NCI-H187 (cell line): ENCODE measurements around the gene VPS16.
"Not testable (repeated sequence)": the region's sequence is repeated elsewhere in the genome, so short reads cannot be mapped to it uniquely, and the experiment has no call there.

ENCODE experiments used
- DNase-seq, 2 experiments: peaks; one replicate each; lab custom pipeline; 2025; lab: John Stamatoyannopoulos, UW

Gene VPS16

DNA sequence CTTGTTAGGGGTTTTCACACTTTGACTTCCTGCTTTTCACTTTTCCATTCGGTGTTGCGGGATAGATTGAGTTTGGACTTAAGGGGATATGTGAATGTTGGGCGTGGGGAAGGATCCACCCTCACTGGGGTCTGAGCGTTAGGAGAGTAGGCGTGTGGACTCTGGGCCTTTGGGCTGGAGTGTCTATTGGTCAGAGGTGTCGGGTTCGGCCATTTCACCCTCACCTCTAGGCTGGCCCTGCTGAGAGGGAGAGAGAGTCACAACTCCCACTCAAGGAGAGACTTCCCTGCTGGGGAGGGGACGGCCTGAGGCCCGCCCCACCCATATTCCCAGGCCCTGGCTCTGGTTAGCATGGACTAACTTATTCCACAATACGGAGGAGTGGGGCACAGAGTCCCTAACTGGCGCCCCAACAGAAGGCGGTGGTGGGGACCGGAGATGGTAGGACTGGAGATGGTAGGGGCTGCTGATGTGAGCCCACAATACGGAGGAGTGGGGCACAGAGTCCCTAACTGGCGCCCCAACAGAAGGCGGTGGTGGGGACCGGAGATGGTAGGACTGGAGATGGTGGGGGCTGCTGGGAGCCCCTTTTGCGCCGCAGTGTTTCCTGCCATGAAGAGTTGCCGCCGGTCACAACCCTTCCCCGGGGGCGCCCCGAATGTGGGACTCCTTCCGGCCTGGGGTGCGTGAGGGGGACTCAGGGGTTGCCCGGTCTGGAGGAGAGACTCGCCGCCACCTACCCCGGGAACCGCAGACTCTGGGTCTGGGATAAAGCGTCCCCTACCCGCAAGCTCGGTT lies 31.3 kb downstream of the VPS16 start:
- no peak for DNase-seq

DNA sequence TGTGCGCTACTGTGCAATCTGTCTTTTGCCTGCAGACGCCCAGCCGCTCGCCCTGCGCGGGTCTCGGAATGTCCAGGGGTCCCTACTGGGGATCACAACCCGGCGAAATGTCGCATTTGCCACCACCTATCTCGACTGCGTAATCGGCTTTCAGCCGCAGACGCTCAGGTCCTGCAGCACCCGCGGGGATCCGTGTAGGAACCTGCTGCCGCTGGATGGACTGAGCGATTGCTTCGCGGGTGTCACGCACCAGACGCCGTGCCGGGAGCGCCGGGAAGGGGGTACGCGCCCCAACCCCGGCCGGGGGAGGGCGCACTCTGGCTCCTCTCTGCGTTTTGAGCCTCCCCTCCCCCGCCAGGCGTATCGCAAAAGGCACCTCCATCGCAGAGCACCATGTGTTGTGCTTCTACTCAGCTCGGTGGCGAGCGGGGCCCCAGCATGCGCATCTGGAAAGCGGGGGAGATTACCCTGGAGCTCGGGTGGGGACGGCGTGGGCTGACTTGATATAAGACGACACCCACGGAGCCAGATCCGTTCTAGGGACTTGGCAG lies 32.0 kb downstream of the VPS16 start:
- DNase-seq, result no peak

DNA sequence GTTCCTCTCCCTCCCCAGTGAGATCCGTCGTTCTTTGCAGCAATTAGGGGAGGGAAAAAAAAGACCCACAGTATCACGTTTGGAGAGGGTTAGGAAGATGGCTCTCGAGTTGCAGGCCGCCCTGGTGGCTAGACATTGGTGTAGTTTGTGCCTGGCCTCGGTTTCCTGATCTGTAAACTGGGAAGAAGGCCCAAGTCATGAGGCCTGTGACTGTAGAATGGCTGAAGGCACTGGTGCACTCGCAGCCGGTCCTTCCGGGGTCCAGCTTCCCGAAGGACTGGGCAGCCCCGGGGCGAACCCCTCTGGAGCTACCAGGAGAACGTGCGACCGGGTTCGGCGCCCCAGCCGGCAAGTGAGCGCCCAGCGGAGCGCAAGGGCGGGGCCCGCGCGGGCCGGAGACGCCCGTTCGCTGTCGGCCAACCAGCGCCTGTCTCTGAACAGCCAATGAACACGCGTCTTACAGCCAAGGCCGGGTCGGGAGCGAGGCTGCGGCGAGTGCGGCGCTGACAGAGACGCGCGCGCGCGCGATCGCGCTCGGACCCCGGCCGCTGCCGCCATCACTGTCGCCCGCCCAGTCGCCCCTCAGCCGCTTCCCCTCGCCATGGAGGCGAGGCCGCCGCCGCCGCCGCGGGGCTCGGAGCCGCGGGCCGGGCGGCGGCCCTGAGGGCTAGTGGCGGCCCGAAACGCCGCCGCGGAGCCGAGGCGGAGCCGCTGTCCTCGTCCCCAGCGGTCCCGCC lies 32.6 kb downstream of the VPS16 start, which contains the start of gene PTPRA:
PTPRA (plus strand) TSS at position 472 of the 737 bp plus-strand sequence. CDS start 90,797 bp downstream, outside the sequence.
- DNase-seq, result peak; percentile 82 to 87

DNA sequence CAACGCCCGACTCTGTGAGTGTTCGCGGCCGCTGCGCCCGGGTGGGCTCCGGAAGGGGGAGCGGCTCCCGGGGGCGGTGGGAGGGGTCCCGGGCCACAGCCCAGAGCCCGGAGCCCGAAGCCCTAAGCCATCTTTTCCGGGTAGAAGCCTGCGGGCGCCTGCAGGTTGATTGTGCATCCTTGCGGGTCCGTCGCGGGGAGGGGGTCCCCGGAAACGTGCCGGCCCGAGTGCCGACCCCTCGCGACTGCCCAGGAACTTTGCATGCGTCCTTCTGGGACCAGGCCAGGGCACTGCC lies 33.1 kb downstream of the VPS16 start:
- DNase-seq, result no peak

DNA sequence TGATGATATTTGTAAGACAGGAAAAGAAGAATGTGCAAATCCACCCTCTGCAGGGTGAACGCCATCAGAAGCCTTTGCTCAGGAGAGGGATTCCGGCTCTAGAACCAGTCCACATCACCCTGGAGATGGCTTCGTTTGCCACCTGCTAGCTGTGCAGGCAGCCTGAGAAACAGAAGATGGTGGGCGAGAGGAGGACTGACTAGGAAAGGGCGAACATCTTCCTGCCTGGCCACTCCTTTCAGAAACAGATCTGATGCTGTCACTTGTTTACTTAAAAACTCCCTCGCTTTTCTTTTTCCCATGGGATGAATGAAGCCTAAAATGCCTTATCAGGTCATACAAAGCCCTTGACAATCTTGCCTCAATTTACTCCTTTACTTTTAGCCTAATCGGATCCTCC lies 33.9 kb downstream of the VPS16 start:
- no peak for DNase-seq

DNA sequence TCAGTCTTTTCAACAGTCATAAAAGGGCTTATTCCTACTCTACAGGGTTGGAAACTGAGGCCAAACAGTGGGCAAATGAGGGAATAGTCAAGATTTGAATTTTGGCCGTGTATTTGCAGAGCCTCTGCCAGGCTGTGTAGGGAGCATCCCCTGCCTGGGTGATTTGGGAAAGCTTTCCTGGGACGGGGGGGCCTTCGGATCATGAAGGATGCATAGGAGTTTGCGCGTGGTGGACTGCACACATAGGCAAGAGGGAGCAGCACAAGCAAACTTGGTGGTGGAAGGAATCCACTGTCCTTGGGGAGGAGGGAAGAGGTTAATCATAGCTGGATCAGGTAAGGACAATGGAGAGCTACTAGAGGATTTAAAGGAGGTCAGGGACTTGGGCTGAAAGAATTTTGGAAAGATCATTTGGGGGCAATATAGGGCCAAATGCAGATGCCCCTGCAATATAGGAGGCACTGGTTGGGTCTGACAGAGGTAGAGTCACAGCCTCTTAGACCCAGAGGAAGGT lies 35.2 kb downstream of the VPS16 start:
- no peak for DNase-seq

DNA sequence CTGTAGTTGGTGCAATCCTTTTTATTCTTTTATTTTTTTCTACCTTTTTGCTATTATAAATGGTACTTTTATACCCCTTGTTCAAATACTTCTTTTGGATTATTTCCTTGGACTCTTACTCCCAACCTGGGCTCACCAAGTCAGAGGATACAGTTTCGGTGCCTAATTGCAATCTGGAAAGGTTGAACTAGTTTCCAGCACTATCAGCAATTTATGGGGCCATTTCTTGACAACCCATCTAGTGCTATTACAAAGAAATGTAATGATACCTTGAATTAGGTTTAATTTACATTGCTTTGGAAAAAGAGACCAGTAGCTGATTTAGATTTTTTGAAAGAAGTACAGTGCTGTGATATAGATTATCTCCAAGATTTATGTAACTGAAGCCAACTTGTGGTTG lies 38.0 kb downstream of the VPS16 start:
- DNase-seq, result no peak

DNA sequence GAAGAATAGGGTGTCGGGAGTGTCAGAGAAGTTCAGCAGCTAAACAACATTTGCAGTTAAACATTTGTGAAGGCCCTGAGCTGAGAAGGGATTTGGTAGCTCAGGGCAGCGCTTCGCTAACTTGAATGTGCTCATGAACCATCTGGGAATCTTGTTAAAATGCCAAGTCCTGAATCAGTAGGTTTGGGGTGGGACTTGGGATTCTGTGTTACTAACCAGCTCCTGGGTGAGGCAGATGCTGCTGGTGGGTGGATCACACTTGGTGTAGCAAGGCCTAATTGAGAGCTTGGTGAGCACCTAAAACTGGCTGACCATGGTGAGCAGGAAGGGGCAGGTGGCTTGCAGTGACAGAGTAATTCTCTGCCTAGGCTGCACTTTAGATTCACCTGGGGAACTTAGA lies 38.6 kb downstream of the VPS16 start:
- DNase-seq, result no peak

DNA sequence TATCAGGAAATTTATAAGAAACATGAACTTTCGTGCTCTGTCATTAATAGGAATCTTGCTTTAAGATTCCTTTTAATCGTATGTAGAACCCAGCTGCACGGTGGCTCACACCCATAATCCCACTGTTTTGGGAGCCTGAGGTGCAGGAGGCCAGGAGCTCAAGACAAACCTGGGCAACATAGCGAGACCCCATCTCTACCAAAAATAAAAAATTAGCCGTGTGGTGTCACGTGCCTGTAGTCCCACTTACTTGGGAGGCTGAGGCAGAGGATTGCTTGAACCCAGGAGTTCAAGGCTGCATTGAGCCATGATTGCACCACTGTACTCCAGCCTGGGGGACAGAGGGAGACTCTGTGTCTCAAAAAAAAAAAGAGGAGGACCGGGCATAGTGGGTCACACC lies 40.1 kb downstream of the VPS16 start:
- DNase-seq, result no peak

DNA sequence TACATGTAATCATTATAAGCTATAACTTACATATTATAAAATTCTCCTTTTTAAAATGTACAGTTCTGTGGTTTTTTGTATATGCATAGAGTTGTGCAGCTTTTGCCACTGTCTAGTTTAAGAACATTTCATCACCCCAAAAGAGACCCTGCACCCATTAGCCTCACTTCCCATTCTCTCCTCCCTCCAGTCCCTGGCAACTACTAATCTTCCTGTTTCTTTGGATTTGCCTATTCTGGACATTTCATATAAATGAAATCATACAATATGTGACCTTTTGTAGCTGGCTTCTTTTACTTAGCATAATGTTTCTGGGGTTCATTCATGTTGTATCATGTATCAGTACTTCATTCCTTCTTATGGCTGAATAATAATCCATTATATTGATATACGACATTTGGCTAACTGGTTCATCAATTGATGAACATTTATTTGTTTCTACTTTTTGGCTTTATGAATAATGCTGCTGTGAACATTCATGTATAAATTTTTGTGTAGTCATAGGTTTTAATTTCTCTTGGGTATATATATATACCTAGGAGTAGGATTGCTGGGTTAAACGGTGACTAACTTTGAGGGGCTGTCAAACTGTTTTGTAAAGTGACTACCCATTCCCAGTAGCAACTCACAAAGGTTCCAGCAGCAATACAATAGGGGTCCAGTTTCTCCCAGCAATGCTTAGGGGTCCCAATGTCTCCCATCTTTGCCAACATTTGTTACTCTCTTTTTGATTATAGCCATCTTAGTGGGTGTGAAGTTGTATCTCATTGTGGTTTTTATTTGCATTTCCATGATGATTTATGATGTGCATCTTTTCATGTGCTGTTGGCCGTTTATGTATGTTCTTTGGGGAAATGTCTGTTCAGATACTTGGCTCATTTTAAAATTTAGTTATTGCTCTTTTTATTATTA lies 43.4 kb downstream of the VPS16 start:
- DNase-seq, result no peak

DNA sequence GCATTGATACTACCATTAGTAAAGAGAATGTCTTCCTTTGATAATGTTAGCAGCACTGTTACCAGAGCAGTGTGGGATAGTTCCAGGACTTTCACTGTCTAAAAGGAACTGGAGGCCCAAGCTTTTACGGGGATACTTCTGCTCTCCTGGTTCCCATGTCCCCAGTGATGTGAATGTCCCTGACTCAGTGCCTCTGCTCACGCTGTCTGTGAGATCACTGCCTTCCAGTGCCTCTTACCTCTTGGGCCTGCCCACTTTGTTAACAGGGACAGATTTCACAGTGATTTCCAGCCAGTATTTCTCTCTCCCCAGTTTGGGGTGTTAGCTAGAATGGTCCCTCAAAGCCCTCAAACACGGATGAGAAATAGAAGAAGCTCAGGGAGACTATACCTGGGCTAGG lies 47.2 kb downstream of the VPS16 start:
- no peak for DNase-seq

DNA sequence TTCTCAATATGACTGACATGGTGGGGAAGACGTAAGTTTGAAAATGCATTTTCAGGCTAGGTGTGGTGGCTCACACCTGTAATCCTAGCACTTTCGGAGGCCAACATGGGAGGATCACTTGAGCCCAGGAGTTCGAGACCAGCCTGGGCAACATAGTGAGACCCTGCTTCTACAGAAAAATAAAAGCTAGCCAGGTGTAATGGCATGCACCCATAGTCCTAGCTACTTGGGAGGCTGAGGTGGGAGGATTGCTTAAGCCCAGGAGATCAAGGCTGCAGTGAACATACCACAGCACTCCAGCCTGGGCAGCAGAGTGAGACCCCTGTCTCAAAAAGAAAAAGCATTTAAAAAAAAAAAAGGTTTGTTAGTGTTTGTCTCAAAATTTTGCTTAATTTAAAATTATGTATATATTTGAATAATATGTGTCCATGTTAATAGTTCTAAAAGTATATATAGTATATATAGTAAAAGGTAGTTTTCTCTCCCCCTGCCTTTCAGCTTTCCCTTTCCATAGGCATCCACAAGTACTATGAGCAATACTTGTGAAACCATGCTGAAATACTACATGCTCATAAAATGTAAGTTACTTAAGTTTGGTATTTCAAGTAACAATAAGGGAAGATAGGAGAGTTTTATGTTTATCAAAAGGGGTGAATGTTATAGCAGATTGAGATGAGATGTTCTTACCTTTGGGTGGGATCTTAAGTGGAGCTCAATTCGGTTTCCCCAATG lies 47.8 kb downstream of the VPS16 start:
- no peak for DNase-seq

DNA sequence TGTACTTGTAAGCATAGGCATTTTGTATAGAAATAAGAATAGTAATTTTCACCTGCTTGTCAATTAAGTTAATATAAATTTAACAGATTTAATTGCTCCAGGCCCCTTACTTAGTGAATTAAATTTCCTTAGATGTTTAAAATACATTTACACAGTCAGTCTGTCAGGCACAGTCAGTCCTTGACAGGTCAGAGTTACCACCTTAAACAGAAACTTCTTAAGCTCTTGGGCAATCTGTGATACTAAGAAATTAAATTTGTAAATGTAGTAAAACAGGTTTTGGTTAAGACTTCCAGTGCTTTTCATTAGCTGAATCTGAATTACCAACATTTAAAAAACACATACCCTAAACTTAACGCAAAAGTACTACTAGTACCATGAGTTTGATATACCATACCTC lies 48.7 kb downstream of the VPS16 start:
- no peak for DNase-seq

DNA sequence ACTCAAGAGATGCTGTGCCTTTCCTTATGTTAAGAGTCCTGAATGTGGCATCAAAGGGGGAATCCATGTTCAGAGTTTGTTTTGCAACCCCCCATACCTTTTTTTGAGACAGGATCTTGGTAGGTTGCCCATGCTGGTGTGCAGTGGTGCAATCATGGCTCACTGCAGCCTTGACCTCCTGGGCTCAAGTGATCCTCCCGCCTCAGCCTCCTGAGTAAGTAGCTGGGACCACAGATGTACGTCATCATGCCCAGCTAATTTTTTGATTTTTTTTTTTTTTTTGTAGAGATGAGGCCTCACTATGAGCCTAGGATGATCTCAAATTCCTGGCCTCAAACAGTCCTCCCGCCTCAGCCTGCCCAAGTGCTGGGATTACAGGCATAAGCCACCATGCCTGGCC lies 49.3 kb downstream of the VPS16 start:
- DNase-seq, result no peak

DNA sequence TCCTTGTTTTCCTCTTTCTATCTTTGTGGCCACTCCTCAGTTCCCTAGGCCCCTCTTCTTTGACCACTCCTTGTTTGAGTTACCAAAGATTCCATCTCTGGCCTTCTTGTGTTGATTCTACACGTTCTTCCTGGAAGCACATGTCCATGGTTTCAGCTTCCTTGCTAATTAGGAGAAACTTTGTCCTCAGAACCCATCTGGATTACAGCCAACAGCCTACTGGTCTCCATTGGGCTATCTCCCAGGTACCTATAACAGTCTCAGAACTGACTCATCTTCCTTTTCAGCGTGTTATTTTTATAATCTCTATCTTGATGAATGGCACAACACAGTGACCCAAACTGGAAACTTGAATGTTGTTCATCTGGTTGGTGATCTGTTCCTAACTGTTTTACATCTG lies 50.2 kb downstream of the VPS16 start:
- DNase-seq, result no peak

DNA sequence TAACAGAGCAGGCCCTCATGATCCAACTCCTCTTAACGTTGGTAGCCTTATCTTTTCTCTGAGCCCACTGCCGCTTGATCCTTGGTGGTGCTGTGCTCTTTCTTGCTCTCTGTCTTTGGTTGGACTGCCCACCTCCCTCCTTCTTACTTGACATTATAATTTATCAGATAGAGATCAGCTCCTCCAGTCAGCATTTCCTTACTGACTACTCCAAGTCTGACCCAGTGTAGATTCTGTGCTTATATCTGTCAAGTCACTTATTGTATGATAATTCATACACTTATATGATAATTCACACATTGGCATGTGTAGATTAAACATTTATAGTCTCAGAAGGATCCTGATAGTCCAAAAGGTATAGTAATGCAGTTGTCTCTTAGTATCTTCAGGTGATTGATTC lies 50.8 kb downstream of the VPS16 start:
- no peak for DNase-seq

DNA sequence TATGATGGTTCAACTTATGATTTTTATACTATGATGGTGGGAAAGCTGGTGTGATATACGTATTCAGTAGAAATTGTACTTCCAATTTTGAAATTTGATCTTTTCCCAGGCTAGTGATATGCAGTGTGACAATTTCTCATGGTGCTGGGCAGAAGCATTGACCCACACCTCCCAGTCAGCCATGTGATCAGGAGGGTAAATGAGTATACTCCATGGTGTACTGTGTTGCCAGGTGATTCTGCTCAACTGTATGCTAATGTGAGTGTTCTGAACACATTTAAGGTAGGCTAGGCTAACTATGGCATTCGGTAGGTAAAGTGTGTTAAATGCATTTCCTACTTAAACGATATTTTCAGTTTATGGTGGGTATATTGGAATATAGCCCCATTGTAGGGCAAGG lies 51.8 kb downstream of the VPS16 start:
- DNase-seq, result no peak

DNA sequence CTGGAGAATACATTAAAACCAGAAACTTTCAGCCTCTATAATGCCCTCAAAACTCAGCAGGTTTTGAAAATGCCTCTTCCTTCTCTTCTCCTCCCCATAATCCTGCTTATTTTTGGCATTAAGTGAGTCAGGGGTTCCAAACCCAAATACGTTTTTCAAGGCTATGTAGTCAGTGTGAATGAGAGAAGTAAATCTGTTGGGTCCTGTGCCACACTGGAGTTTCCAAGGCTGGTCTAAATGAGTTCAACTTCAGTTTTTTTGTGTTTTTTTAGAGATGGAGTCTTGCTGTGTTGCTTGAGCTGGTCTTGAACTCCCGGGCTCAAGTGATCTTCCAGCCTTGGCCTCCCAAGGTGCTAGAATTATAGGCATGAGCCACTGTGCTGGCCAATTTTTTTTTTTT lies 53.7 kb downstream of the VPS16 start:
- no peak for DNase-seq

DNA sequence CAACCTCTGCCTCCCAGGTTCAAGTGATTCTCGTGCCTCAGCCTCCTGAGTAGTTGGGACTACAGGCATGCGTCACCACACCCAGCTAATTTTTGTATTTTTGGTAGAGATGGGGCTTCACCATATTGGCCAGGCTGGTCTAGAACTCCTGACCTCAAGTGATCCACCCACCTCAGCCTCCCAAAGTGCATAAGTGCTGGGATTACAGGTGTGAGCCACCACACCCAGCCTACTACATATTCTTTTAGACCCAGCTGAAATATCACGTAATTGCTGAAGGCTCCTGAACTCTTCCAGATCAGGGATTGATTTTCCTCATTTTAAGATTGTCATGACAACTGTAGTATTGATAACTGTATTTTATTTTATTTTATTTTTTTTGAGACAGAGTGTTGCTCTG lies 54.6 kb downstream of the VPS16 start:
- DNase-seq, result not testable (repeated sequence)

DNA sequence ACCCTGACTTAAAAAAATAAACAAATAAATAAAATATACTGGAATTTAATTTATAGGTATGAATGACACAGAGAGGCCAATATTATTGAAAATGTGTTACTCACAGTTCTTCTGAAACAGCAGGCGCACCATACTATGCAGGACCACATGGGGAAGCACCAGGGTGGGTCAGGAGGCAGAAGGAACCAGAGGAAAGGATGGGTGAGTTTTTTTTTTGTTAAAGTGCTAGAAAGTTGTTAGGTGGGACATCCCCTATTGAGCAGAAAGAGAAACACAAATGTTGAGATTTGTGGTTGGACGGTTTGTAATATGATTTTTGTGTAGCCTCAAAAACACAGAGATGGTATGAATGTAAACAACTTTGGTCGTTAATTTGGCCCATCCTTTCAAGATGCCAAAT lies 58.7 kb downstream of the VPS16 start:
- DNase-seq, result no peak

DNA sequence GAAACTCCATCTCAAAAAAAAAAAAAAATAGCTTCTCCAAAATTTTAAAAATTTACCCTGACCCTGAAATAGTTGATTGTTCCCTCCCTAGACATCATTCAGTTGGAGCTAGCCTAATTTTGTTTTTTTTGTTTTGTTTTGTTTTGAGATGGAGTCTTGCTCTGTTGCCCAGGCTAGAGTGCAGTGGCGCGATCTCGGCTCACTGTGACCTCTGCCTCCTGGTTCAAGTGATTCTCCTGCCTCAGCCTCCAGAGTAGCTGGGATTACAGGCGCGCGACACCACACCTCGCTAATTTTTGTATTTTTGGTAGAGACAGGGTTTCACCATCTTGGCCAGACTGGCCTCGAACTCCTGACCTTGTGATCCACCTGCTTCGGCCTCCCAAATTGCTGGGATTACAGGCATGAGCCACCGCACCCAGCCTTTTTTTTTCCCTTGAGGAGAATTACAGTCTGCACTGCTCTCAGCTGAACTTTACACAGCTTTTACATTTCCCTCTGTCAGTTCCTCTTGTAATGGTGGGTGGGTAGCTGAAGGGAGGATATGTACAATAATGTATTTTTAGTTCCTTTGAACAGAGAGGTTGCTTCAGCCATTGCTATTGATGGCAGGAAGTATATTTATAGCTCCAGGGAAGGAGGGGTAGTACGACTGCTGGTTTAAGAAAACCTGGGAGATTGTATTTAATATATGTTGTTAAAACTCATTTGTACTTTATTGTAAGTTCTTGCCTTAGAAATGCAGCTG lies 60.5 kb downstream of the VPS16 start:
- DNase-seq, result no peak
